Keratinocyte (primary cell): ENCODE measurements around the gene LDLR. TPM values are rescaled to one million over a fixed set of nuclear protein-coding genes. Genes with fewer than 3 reads are reported as not detected.

ENCODE experiments used
- DNase-seq: peaks from one replicate; pipeline ENCODE4 v3.0.0-alpha.2; 2011; ENCODE audit warnings: low read depth, missing footprints, low spot score
- FAIRE-seq: peaks from 2 replicates; lab custom pipeline; 2011; peaks lifted over from hg19 to GRCh38; lab: Jason Lieb, UNC
- H2AFZ ChIP-seq: 2 replicates; pipeline ENCODE4 v1.6.0; 2012; ENCODE audit warnings: low read length, control low read depth, inconsistent platforms; ENCODE audit not compliant: control insufficient read depth
- H3K27ac ChIP-seq: 2 replicates; pipeline ENCODE4 v1.5.1; 2011; ENCODE audit warnings: low read length; ENCODE audit not compliant: control insufficient read depth, insufficient read depth
- H3K27me3 ChIP-seq: 3 replicates; pipeline ENCODE4 v1.6.0; 2011; ENCODE audit warnings: low read length; ENCODE audit not compliant: control insufficient read depth, insufficient read depth; ENCODE audit errors: extremely low read depth
- H3K36me3 ChIP-seq, 2 experiments: 2 replicates in 1 of 2; 3 replicates in 1 of 2; pipeline ENCODE4 v1.5.1; 2011; ENCODE audit warnings: low read length in 2 of 2, mild to moderate bottlenecking in 1 of 2; ENCODE audit not compliant: control insufficient read depth in 2 of 2, insufficient read depth in 2 of 2; ENCODE audit errors: extremely low read depth in 1 of 2
- H3K4me1 ChIP-seq: 3 replicates; pipeline ENCODE4 v1.5.1; 2011; ENCODE audit warnings: low read length; ENCODE audit not compliant: control insufficient read depth, insufficient read depth; ENCODE audit errors: extremely low read depth
- H3K4me2 ChIP-seq: 3 replicates; pipeline ENCODE4 v1.6.0; 2011; ENCODE audit warnings: low read depth, low read length; ENCODE audit not compliant: control insufficient read depth, insufficient read depth; ENCODE audit errors: extremely low read depth
- H3K4me3 ChIP-seq, 3 experiments: fragments of 200-600 bp in 1 of 3; sonication (generic) in 1 of 3; 2 replicates in 2 of 3; 3 replicates in 1 of 3; pipeline ENCODE4 v1.5.1; 2011 to 2016; ENCODE audit warnings: low read length in 3 of 3, mild to moderate bottlenecking in 3 of 3, control low read depth in 2 of 3, inconsistent platforms in 1 of 3, low read depth in 1 of 3, mixed read lengths in 1 of 3, mixed run types in 1 of 3, moderate library complexity in 1 of 3; ENCODE audit not compliant: control insufficient read depth in 2 of 3, insufficient read depth in 2 of 3; ENCODE audit errors: extremely low read depth in 1 of 3
- H3K79me2 ChIP-seq: 2 replicates; pipeline ENCODE4 v1.6.0; 2012; ENCODE audit warnings: low read length; ENCODE audit not compliant: control insufficient read depth, insufficient read depth
- H3K9ac ChIP-seq: 3 replicates; pipeline ENCODE4 v1.6.0; 2011; ENCODE audit warnings: low read length; ENCODE audit not compliant: control insufficient read depth, insufficient read depth; ENCODE audit errors: extremely low read depth
- H3K9me1 ChIP-seq: 3 replicates; pipeline ENCODE4 v1.6.0; 2011; ENCODE audit warnings: low read length; ENCODE audit not compliant: control insufficient read depth, insufficient read depth; ENCODE audit errors: extremely low read depth
- H3K9me3 ChIP-seq: 2 replicates; pipeline ENCODE4 v1.5.1; 2012; ENCODE audit warnings: low read depth, low read length; ENCODE audit not compliant: control insufficient read depth
- H4K20me1 ChIP-seq: 3 replicates; pipeline ENCODE4 v1.6.0; 2011; ENCODE audit warnings: low read length; ENCODE audit not compliant: control insufficient read depth, insufficient read depth; ENCODE audit errors: extremely low read depth
- EZH2 ChIP-seq: IDR thresholded peaks from one replicate; pipeline ENCODE4 v1.6.1; 2012; ENCODE audit warnings: inconsistent platforms, mild to moderate bottlenecking, low read length, moderate library complexity
- dilution Hi-C: fragments of 300-500 bp; cut with MboI; formaldehyde crosslinking; loops from one replicate; pipeline ENCODE4 v1.7.0; 2020; ENCODE audit warnings: low sequenced_read_pairs; ENCODE audit not compliant: extremely low pct_ligation_motif_present
- polyA plus RNA-seq, 5 experiments: library from polyadenylated mRNA; depleted of rRNA in 3 of 5; stranded (reverse) in 3 of 5; stranded (forward) in 1 of 5; unstranded in 1 of 5; fragments of >200 nt; gene quantifications; 1 replicate in 1 of 5; 2 replicates in 3 of 5; 3 replicates in 1 of 5; pipeline versions ENCODE4 v1.2.1 to v1.2.3, GENCODE V29; 2011 to 2012; ENCODE audit warnings: missing spikeins in 2 of 5, low read depth in 1 of 5, low replicate concordance in 1 of 5
- TF ChIP-seq, protein P1 (sequence below), 3 experiments: IDR thresholded peaks in 1 of 3; conservative IDR thresholded peaks in 1 of 3; optimal IDR thresholded peaks in 1 of 3; 2 replicates in 2 of 3; 3 replicates in 1 of 3; pipeline versions ENCODE3 to v1.5.1; 2011; ENCODE audit warnings: low read length in 3 of 3, mild to moderate bottlenecking in 3 of 3, moderate library complexity in 2 of 3, control low read depth in 1 of 3, inconsistent platforms in 1 of 3; ENCODE audit not compliant: insufficient read depth in 2 of 3; ENCODE audit errors: extremely low read depth in 1 of 3

LDLR gene
- polyA plus RNA-seq, 1 donor (not counting 4 experiments of a cell fraction or from before 2014, with no cell fraction given), result 241 TPM

DNA sequence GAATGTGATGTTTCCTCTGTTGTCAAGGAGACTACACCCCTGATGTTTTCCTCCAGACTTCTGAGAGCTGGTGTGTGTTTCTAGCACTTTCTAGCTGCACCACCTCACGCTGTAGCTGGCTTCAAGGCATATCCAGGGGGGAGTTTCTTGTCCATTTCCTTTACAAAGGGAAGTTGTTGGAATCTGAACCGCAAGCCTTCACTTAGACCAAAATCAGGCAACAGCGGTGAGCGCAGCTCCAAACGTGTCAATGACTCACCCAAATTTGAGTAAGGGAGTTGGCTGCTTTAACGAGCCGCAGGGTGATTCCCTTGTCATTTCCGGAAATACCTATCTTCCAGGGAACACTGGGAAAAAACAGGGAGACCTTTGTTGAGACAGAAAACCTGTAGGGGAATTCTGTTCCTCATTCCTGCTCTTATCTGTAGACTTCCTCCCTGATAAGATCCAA lies 2.5 kb downstream of the LDLR start:
- dilution Hi-C loops, result no loop called here
- FAIRE-seq, result peak; percentile 61

DNA sequence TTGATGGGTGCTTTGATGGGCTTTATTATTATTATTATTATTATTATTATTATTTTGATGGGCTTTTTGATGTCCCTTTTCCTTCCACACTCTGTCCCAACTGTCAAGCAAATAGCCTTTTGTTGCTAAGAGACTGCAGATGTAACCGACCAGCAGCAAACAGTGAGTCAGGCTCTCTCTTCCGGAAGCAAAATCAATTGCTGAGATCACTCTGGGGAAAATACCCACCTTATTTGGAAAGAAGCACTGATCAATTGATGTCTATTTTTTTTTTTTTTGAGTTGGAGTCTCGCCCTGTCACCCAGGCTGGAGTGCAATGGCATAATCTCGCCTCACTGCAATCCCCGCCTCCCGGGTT lies 2.9 kb downstream of the LDLR start:
- TF ChIP-seq EZH2, result no peak
- TF ChIP-seq, protein P1, sequence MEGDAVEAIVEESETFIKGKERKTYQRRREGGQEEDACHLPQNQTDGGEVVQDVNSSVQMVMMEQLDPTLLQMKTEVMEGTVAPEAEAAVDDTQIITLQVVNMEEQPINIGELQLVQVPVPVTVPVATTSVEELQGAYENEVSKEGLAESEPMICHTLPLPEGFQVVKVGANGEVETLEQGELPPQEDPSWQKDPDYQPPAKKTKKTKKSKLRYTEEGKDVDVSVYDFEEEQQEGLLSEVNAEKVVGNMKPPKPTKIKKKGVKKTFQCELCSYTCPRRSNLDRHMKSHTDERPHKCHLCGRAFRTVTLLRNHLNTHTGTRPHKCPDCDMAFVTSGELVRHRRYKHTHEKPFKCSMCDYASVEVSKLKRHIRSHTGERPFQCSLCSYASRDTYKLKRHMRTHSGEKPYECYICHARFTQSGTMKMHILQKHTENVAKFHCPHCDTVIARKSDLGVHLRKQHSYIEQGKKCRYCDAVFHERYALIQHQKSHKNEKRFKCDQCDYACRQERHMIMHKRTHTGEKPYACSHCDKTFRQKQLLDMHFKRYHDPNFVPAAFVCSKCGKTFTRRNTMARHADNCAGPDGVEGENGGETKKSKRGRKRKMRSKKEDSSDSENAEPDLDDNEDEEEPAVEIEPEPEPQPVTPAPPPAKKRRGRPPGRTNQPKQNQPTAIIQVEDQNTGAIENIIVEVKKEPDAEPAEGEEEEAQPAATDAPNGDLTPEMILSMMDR (optimal IDR thresholded peaks at IDR 0.05 in 1 of 3, IDR thresholded peaks at IDR 0.05 in 1 of 3, conservative IDR thresholded peaks at IDR 0.05 in 1 of 3; ENCODE audit: extremely low read depth in 1 of 3, insufficient read depth in 2 of 3, low read length in 3 of 3), result no peak
- Histone ChIP-seq H3K79me2 (peaks cover 73% of the 10 kb centered on the region), H3K4me2 (peak overlapping the region; percentile 70), H2AFZ (no peak overlapping the region), H3K4me3 (peak overlapping the region; percentile 75 to 98 (median 78)), H3K9me3 (no peaks in the 10 kb centered on the region), H3K9ac (peak overlapping the region; percentile 94), H4K20me1 (peaks cover 41% of the 10 kb centered on the region), H3K4me1 (peaks cover 60% of the 10 kb centered on the region), H3K9me1 (peaks cover 3% of the 10 kb centered on the region), H3K27ac (peak overlapping the region; percentile 90), H3K27me3 (no peaks in the 10 kb centered on the region), H3K36me3 (peaks cover 27 to 52% of the 10 kb centered on the region in 2 experiments)
- no peak for FAIRE-seq
- dilution Hi-C loops, result no loop called here
- no peak for DNase-seq

More for the DNA sequence above, 2.5 kb downstream of the LDLR start:
- no peaks in the 10 kb centered on the region for H3K27me3 ChIP-seq
- no peak for DNase-seq
- H2AFZ ChIP-seq, result no peak overlapping the region
- TF ChIP-seq, protein P1 (optimal IDR thresholded peaks at IDR 0.05 in 1 of 3, IDR thresholded peaks at IDR 0.05 in 1 of 3, conservative IDR thresholded peaks at IDR 0.05 in 1 of 3; ENCODE audit: extremely low read depth in 1 of 3, insufficient read depth in 2 of 3, low read length in 3 of 3), result no peak
- TF ChIP-seq EZH2, result no peak
- H3K79me2 ChIP-seq, result peaks cover 69% of the 10 kb centered on the region
- H3K4me1 ChIP-seq, result peaks cover 56% of the 10 kb centered on the region
- peaks cover 3% of the 10 kb centered on the region for H3K9me1 ChIP-seq
- peak overlapping the region; percentile 94 for H3K9ac ChIP-seq
- H4K20me1 ChIP-seq, result peaks cover 37% of the 10 kb centered on the region
- H3K27ac ChIP-seq, result peak overlapping the region; percentile 90
- no peaks in the 10 kb centered on the region for H3K9me3 ChIP-seq
- peak overlapping the region; percentile 70 for H3K4me2 ChIP-seq
- H3K4me3 ChIP-seq, result peak overlapping the region; percentile 75 to 98 (median 78)
- peaks cover 26 to 47% of the 10 kb centered on the region in 2 experiments for H3K36me3 ChIP-seq
